ENCODE results near the gene TK2.
"Not testable (repeated sequence)": the region's sequence is repeated elsewhere in the genome, so short reads cannot be mapped to it uniquely, and the experiment has no call there.

TK2 gene

GRCh38 chr16:66501563-66501962 lies 48.4 kb downstream of the TK2 start:
- DNase-seq, result not testable (repeated sequence)

GRCh38 chr16:66497921-66498320 lies 52.0 kb downstream of the TK2 start:
- DNase-seq, result not testable (repeated sequence)

GRCh38 chr16:66496226-66496625 lies 53.7 kb downstream of the TK2 start:
- DNase-seq, result not testable (repeated sequence)

GRCh38 chr16:66495440-66495839 lies 54.5 kb downstream of the TK2 start:
- no peak for DNase-seq

- DNase-seq, result no peak
These were observed 55.0 kb downstream of the TK2 start for GRCh38 chr16:66494916-66495315.

- DNase-seq, result no peak
These were observed 56.2 kb downstream of the TK2 start for GRCh38 chr16:66493490-66494401.

GRCh38 chr16:66491716-66492064 lies 58.2 kb downstream of the TK2 start:
- no peak for DNase-seq

GRCh38 chr16:66490774-66491715 lies 58.9 kb downstream of the TK2 start:
- DNase-seq, result no peak

GRCh38 chr16:66489818-66490217 lies 60.1 kb downstream of the TK2 start:
- no peak for DNase-seq

GRCh38 chr16:66489385-66489784 lies 60.5 kb downstream of the TK2 start:
- DNase-seq, result no peak

- DNase-seq, result no peak
These were observed 61.4 kb downstream of the TK2 start for GRCh38 chr16:66488505-66488904.

- DNase-seq, result no peak
These were observed 62.2 kb downstream of the TK2 start for GRCh38 chr16:66487580-66488275.

GRCh38 chr16:66486773-66487579 lies 62.9 kb downstream of the TK2 start:
- no peak for DNase-seq

GRCh38 chr16:66486199-66486772 lies 63.6 kb downstream of the TK2 start:
- no peak for DNase-seq

- no peak for DNase-seq
These were observed 64.5 kb downstream of the TK2 start for GRCh38 chr16:66485376-66485775.

GRCh38 chr16:66484453-66485213 lies 65.3 kb downstream of the TK2 start:
- no peak for DNase-seq

- peak; percentile 63 for DNase-seq
These were observed 66.1 kb downstream of the TK2 start for GRCh38 chr16:66483689-66484452.

- no peak for DNase-seq
These were observed 68.0 kb downstream of the TK2 start for GRCh38 chr16:66481943-66482390.

GRCh38 chr16:66481081-66481942 lies 68.6 kb downstream of the TK2 start:
- no peak for DNase-seq

Data from NCI-H345 (cell line).